HG02884 (cell line): ENCODE measurements around the gene TNNC2.

Experiments used
- ATAC-seq: cut with Tn5 transposase; IDR thresholded peaks from one replicate; pipeline ENCODE4 v1.9.1; 2021; ENCODE audit warnings: mild to moderate bottlenecking, moderate library complexity; ENCODE audit not compliant: unreplicated experiment

Gene TNNC2

GRCh38 chr20:45782890-45783289 lies 44.2 kb downstream of the TNNC2 start:
- no peak for ATAC-seq

- no peak for ATAC-seq
Observed at GRCh38 chr20:45781391-45781931, 45.7 kb downstream of the TNNC2 start.

- ATAC-seq, result no peak
Observed at GRCh38 chr20:45780159-45780558, 47.0 kb downstream of the TNNC2 start.

- no peak for ATAC-seq
Observed at GRCh38 chr20:45779011-45779915, 47.8 kb downstream of the TNNC2 start.

- no peak for ATAC-seq
Observed at GRCh38 chr20:45776931-45777330, 50.2 kb downstream of the TNNC2 start.

- ATAC-seq, result no peak
Observed at GRCh38 chr20:45775411-45775810, 51.7 kb downstream of the TNNC2 start.

- ATAC-seq, result no peak
Observed at GRCh38 chr20:45774945-45775344, 52.2 kb downstream of the TNNC2 start.
